Keratinocyte (primary cell): ENCODE data around the gene C5orf22. TPM values are rescaled to one million over a fixed set of nuclear protein-coding genes. Genes with fewer than 3 reads are reported as not detected.

Source experiments
- DNase-seq: peaks from one replicate; pipeline ENCODE4 v3.0.0-alpha.2; 2011; ENCODE audit warnings: low read depth, missing footprints, low spot score
- FAIRE-seq: peaks from 2 replicates; lab custom pipeline; 2011; peaks lifted over from hg19 to GRCh38; lab: Jason Lieb, UNC
- H2AFZ ChIP-seq: 2 replicates; pipeline ENCODE4 v1.6.0; 2012; ENCODE audit warnings: low read length, control low read depth, inconsistent platforms; ENCODE audit not compliant: control insufficient read depth
- H3K27ac ChIP-seq: 2 replicates; pipeline ENCODE4 v1.5.1; 2011; ENCODE audit warnings: low read length; ENCODE audit not compliant: control insufficient read depth, insufficient read depth
- H3K27me3 ChIP-seq: 3 replicates; pipeline ENCODE4 v1.6.0; 2011; ENCODE audit warnings: low read length; ENCODE audit not compliant: control insufficient read depth, insufficient read depth; ENCODE audit errors: extremely low read depth
- H3K36me3 ChIP-seq, 2 experiments: 2 replicates in 1 of 2; 3 replicates in 1 of 2; pipeline ENCODE4 v1.5.1; 2011; ENCODE audit warnings: low read length in 2 of 2, mild to moderate bottlenecking in 1 of 2; ENCODE audit not compliant: control insufficient read depth in 2 of 2, insufficient read depth in 2 of 2; ENCODE audit errors: extremely low read depth in 1 of 2
- H3K4me1 ChIP-seq: 3 replicates; pipeline ENCODE4 v1.5.1; 2011; ENCODE audit warnings: low read length; ENCODE audit not compliant: control insufficient read depth, insufficient read depth; ENCODE audit errors: extremely low read depth
- H3K4me2 ChIP-seq: 3 replicates; pipeline ENCODE4 v1.6.0; 2011; ENCODE audit warnings: low read depth, low read length; ENCODE audit not compliant: control insufficient read depth, insufficient read depth; ENCODE audit errors: extremely low read depth
- H3K4me3 ChIP-seq, 3 experiments: fragments of 200-600 bp in 1 of 3; sonication (generic) in 1 of 3; 2 replicates in 2 of 3; 3 replicates in 1 of 3; pipeline ENCODE4 v1.5.1; 2011 to 2016; ENCODE audit warnings: low read length in 3 of 3, mild to moderate bottlenecking in 3 of 3, control low read depth in 2 of 3, inconsistent platforms in 1 of 3, low read depth in 1 of 3, mixed read lengths in 1 of 3, mixed run types in 1 of 3, moderate library complexity in 1 of 3; ENCODE audit not compliant: control insufficient read depth in 2 of 3, insufficient read depth in 2 of 3; ENCODE audit errors: extremely low read depth in 1 of 3
- H3K79me2 ChIP-seq: 2 replicates; pipeline ENCODE4 v1.6.0; 2012; ENCODE audit warnings: low read length; ENCODE audit not compliant: control insufficient read depth, insufficient read depth
- H3K9ac ChIP-seq: 3 replicates; pipeline ENCODE4 v1.6.0; 2011; ENCODE audit warnings: low read length; ENCODE audit not compliant: control insufficient read depth, insufficient read depth; ENCODE audit errors: extremely low read depth
- H3K9me1 ChIP-seq: 3 replicates; pipeline ENCODE4 v1.6.0; 2011; ENCODE audit warnings: low read length; ENCODE audit not compliant: control insufficient read depth, insufficient read depth; ENCODE audit errors: extremely low read depth
- H3K9me3 ChIP-seq: 2 replicates; pipeline ENCODE4 v1.5.1; 2012; ENCODE audit warnings: low read depth, low read length; ENCODE audit not compliant: control insufficient read depth
- H4K20me1 ChIP-seq: 3 replicates; pipeline ENCODE4 v1.6.0; 2011; ENCODE audit warnings: low read length; ENCODE audit not compliant: control insufficient read depth, insufficient read depth; ENCODE audit errors: extremely low read depth
- CTCF ChIP-seq, 3 experiments: IDR thresholded peaks in 1 of 3; conservative IDR thresholded peaks in 1 of 3; optimal IDR thresholded peaks in 1 of 3; 2 replicates in 2 of 3; 3 replicates in 1 of 3; pipeline versions ENCODE3 to v1.5.1; 2011; ENCODE audit warnings: low read length in 3 of 3, mild to moderate bottlenecking in 3 of 3, moderate library complexity in 2 of 3, control low read depth in 1 of 3, inconsistent platforms in 1 of 3; ENCODE audit not compliant: insufficient read depth in 2 of 3; ENCODE audit errors: extremely low read depth in 1 of 3
- EZH2 ChIP-seq: IDR thresholded peaks from one replicate; pipeline ENCODE4 v1.6.1; 2012; ENCODE audit warnings: inconsistent platforms, mild to moderate bottlenecking, low read length, moderate library complexity
- dilution Hi-C: fragments of 300-500 bp; cut with MboI; formaldehyde crosslinking; loops from one replicate; pipeline ENCODE4 v1.7.0; 2020; ENCODE audit warnings: low sequenced_read_pairs; ENCODE audit not compliant: extremely low pct_ligation_motif_present
- polyA plus RNA-seq, 5 experiments: library from polyadenylated mRNA; depleted of rRNA in 3 of 5; stranded (reverse) in 3 of 5; stranded (forward) in 1 of 5; unstranded in 1 of 5; fragments of >200 nt; gene quantifications; 1 replicate in 1 of 5; 2 replicates in 3 of 5; 3 replicates in 1 of 5; pipeline versions ENCODE4 v1.2.1 to v1.2.3, GENCODE V29; 2011 to 2012; ENCODE audit warnings: missing spikeins in 2 of 5, low read depth in 1 of 5, low replicate concordance in 1 of 5

Gene C5orf22
- polyA plus RNA-seq, 1 donor (not counting 4 experiments of a cell fraction or from before 2014, with no cell fraction given): 27.6 TPM

GRCh38 chr5:31569068-31569467 lies 37.0 kb downstream of the C5orf22 start:
- no peaks in the 10 kb centered on the region for H3K27me3 ChIP-seq
- H3K9me1 ChIP-seq: no peaks in the 10 kb centered on the region
- no peak overlapping the region for H3K4me2 ChIP-seq
- DNase-seq: no peak
- no peak overlapping the region for H3K4me3 ChIP-seq
- no peak overlapping the region for H2AFZ ChIP-seq
- TF ChIP-seq EZH2 (no peak), CTCF (optimal IDR thresholded peaks at IDR 0.05 in 1 of 3, IDR thresholded peaks at IDR 0.05 in 1 of 3, conservative IDR thresholded peaks at IDR 0.05 in 1 of 3; ENCODE audit: extremely low read depth in 1 of 3, insufficient read depth in 2 of 3, low read length in 3 of 3) (no peak)
- dilution Hi-C loops: no loop called here
- H3K9ac ChIP-seq: no peak overlapping the region
- no peaks in the 10 kb centered on the region for H4K20me1 ChIP-seq
- no peaks in the 10 kb centered on the region for H3K36me3 ChIP-seq
- FAIRE-seq: no peak
- H3K27ac ChIP-seq: no peak overlapping the region
- H3K4me1 ChIP-seq: no peaks in the 10 kb centered on the region
- H3K79me2 ChIP-seq: no peaks in the 10 kb centered on the region
- no peaks in the 10 kb centered on the region for H3K9me3 ChIP-seq

- FAIRE-seq: no peak
- TF ChIP-seq CTCF (optimal IDR thresholded peaks at IDR 0.05 in 1 of 3, IDR thresholded peaks at IDR 0.05 in 1 of 3, conservative IDR thresholded peaks at IDR 0.05 in 1 of 3; ENCODE audit: extremely low read depth in 1 of 3, insufficient read depth in 2 of 3, low read length in 3 of 3) (no peak), EZH2 (no peak)
These were observed 41.5 kb downstream of the C5orf22 start for GRCh38 chr5:31573494-31574142.

More at GRCh38 chr5:31573494-31574142, 41.5 kb downstream of the C5orf22 start:
- no peaks in the 10 kb centered on the region for H3K4me1 ChIP-seq
- H3K36me3 ChIP-seq: no peaks in the 10 kb centered on the region
- no peak overlapping the region for H3K9ac ChIP-seq
- no peak overlapping the region for H3K4me3 ChIP-seq
- H3K27me3 ChIP-seq: no peaks in the 10 kb centered on the region
- H3K79me2 ChIP-seq: no peaks in the 10 kb centered on the region
- no peak overlapping the region for H3K4me2 ChIP-seq
- no peaks in the 10 kb centered on the region for H4K20me1 ChIP-seq
- DNase-seq: no peak
- no peaks in the 10 kb centered on the region for H3K9me3 ChIP-seq
- no peak overlapping the region for H3K27ac ChIP-seq
- no peaks in the 10 kb centered on the region for H3K9me1 ChIP-seq
- dilution Hi-C loops: no loop called here
- no peak overlapping the region for H2AFZ ChIP-seq
